OCI-LY3 (cell line): ENCODE results near the gene IL1RN.

Source experiments
- CTCF ChIP-seq: fragments of 200-600, 300-600 bp; sonication (generic); IDR thresholded peaks from 2 replicates; pipeline ENCODE4 v1.5.1; 2014; ENCODE audit warnings: antibody characterized with exemption, low read length, low read depth
- EZH2phosphoT487 ChIP-seq: fragments of 200-600 bp; shearing (Covaris generic); IDR thresholded peaks from 2 replicates; pipeline ENCODE4 v1.6.1; 2018; ENCODE audit warnings: antibody characterized with exemption, mixed run types, low read depth

- TF ChIP-seq CTCF = no peak
- no peak for TF ChIP-seq EZH2phosphoT487
These were observed 49.0 kb upstream of the IL1RN start for GRCh38 chr2:113078350-113078839.
